OCI-M1 (cell line): ENCODE results near the gene PTGS1.
A peak's percentile ranks its signal among the peaks of the same experiment; 100 is the strongest.
"Not testable (repeated sequence)": the region's sequence is repeated elsewhere in the genome, so short reads cannot be mapped to it uniquely, and the experiment has no call there.

Experiments
- DNase-seq: peaks from one replicate; lab custom pipeline; 2025; lab: John Stamatoyannopoulos, UW

The PTGS1 gene

GRCh38 chr9:122347348-122348287 lies 23.2 kb upstream of the PTGS1 start:
- DNase-seq, result peak; percentile 37

DNA sequence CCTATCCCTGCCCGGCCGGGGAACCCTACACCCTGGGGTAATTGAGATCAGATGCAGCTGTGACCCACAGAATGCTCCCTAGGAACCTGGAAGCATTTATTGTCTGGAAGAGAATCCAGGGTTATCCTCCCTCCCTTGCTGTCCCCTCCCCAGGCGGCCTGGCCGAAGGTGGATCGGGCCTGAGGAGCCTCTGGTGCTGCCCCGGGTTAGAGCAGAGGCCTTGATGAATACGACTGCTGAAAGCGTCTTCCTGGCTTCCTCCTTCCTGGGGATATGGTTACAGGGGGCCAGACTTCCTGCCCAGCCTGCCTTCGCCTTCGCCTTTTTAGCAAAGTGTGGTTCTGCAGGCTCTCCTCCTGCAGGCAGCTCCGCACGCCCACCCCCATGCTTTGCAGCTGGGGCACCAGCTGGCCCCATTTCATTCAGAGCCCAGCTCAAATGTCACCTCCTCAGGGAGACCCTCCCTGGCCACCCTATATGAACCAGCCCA lies 22.5 kb upstream of the PTGS1 start:
- DNase-seq, result no peak

DNA sequence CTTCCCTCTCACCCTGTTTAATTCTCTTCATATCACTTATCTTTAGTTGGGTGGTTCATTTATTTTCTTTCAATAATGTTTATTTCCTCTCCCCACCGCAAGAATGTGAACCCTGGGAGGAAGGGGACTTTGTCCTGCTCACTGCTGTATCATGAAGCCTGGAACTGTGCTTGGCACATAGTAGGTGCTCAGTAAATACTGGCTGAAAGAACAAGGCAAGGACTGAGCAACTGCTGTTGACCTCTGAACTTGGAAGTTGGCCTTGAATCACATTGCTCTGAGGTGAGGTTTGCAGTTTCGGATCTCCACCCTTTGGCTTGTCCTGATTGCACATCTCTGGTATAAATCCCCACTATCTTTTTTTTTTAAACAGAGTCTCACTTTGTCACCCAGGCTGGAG lies 22.0 kb upstream of the PTGS1 start:
- no peak for DNase-seq

GRCh38 chr9:122349201-122349600 lies 21.6 kb upstream of the PTGS1 start:
- no peak for DNase-seq

DNA sequence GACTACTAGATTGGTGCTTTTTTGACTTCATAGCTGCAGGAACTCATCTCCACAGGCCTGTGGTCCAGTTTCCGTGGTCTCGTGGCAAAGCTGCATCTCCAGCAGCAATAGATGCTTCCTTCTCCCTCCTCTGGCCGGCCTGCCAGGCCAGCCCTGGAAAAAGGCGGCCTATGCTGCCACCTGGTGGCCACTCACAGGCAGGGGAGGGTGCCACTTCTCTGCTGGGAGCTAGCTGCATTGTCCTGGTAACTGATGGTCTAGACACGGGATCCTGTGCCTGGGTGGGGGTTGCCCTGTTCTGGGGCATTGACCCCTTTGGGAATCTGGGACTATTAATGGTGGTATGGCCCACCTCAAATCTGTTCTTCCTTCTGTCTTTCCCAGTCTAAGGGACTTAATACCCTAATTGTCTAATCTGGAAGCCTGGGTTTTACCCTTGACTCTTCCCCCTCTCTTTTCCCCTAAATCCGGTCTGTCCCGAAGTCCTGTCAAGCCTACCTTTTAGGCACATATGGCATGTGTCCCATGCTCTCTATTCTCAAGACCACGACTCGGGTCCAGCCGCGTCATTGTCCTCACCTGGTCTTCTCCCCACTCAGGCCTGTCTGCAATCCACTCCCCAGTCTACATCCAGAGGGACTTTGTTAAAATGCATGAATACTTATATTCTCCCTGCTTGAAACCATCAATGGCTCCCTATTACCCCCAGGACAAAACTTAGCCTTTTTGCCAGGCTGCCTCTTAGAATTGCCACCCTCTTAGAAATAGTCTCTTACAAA lies 20.1 kb upstream of the PTGS1 start:
- DNase-seq, result peak; percentile 91

GRCh38 chr9:122354536-122355199 lies 16.2 kb upstream of the PTGS1 start:
- DNase-seq, result peak; percentile 27

DNA sequence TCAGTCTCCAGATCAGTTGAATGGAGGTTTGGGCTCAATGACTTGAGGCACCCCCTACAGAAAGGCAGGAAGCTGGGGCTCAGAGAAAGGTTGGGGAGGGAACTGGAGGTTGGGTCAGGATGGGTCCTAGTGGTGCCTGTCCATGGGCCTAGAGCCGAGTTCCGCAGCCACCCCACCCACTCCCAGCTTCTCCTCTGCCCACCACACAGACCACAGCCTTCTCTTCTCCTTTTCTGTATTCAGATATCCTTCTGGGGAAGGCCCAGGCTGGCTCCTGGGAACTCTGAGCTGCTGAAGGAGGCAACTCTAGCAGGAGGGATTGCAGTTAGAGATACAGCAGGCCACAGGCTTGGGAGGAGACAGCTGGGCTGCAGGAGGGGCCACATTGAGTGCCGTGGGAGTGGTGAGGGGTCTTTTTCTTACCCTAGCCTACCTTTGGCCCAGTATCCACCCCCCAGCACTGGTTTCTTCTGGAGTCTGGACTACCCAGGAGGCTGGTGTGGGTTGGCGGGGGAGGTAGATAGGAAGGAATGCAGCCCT lies 15.4 kb upstream of the PTGS1 start:
- peak; percentile 20 for DNase-seq

GRCh38 chr9:122356627-122357026 lies 14.2 kb upstream of the PTGS1 start:
- no peak for DNase-seq

DNA sequence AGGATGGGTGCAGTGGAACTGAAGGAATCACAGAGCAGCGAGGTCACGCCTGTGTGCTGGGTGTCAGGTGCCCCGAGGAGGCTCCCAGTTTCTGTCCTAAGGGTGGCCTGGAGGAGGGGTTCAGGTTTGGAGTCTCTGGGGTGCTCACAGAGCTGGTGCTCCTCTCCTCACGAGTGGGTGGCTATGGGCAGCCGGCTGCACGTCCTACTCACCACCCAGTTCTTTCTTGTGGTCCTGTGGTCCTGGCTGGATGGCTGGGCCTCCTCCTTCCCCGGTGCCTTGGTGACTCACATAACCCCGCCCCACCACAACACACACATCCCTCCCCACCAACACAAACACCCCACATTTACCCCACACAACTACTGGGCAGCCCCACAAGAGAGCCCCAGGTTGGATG lies 9.9 kb upstream of the PTGS1 start:
- no peak for DNase-seq

DNA sequence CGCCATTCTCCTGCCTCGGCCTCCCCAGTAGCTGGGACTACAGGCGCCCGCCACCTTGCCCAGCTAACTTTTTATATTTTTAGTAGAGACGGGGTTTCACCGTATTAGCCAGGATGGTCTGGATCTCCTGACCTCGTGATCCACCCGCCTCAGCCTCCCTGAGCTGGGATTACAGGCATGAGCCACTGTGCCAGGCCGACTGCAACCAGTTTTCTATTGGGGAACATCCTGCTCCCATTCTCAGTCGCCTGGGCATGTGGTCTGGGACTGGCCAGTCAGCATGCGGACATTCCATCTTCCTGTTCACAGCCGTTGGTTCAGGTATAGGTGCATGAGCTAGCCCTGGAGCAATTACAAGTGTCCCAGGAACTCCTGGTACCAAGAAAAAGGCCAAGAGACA lies 7.7 kb upstream of the PTGS1 start:
- DNase-seq, result not testable (repeated sequence)

GRCh38 chr9:122364117-122364782 lies 6.6 kb upstream of the PTGS1 start:
- no peak for DNase-seq

GRCh38 chr9:122364783-122365150 lies 6.1 kb upstream of the PTGS1 start:
- no peak for DNase-seq

DNA sequence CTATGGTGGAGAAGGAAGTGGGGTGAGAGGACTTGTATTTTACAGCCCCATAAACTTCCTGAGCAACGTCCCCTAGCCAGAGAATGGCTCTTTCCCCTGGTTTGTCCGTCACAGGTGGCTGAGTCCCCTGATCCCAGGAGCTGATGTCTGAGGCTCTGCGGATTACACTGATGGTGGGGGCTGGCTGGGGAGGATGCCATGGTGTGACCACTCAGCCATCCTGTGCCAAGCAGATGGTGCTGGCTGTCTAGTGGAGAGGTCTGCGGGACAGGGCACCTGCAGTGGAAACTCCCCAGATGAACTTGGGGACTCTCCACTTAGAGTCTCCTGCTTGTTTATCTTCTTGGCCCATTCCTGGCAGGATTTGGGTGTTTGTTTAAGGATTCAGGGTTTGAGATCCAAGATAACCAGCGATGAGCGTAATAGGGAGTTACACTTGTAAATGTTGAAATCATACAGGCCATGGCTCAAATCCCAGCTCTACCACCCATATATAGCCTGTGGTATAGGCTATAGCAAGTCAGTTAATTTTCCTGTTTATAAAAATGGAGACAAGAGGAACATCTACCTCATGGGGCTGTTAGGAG lies 4.7 kb upstream of the PTGS1 start:
- no peak for DNase-seq

DNA sequence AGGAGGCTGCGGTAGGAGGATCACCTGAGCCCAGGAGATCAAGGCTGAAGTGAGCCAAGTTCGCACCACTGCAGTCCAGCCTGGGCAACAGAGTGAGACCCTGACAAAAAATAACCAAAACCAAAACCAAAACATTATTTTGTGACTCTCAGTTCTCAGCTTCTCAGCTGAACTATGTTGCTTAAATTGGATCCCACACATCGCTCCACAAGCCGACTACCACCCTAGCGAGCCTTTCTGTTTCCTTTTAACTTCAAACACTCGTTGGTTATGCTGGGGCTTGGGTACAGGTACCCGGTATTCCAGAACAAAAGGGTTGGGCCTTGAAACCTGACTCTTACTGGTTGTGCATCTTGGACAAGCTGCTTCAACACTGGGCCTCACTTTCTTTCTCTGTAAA lies 3.8 kb upstream of the PTGS1 start:
- DNase-seq, result no peak

DNA sequence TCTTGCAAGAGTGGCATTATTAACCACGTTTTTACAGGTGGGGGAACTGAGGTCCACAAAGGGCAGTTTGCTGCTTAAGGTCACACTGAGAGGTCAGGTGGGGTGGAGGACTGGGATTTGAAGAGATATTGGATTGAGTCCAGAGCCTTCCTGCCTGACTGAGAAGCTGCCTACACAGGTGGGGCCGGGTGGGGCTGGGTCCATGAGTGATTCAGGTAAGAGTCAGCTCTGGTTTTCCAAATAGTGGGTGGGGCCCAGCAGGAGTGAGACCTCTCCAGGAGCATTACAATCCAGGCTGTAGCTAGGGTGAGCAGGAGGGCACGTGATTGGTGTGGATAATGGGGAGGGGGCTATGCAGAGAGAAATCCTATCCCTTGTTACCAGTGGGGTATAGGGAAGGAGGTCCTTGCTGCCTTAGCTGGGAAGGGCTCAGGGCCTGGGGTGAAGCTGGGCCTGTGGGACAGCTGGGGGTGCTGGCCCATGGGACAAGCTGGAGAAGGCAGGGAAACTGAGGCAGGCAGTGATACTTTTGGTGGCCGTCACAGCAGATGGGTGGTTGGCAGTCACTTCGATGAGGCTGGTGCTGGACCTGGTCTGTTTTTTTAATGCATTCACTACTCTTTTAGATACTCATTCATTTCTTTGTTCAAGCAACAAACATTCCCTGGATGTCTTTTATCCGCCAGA lies 2.9 kb upstream of the PTGS1 start:
- DNase-seq, result no peak

GRCh38 chr9:122368642-122369041 lies 2.2 kb upstream of the PTGS1 start:
- DNase-seq, result no peak

DNA sequence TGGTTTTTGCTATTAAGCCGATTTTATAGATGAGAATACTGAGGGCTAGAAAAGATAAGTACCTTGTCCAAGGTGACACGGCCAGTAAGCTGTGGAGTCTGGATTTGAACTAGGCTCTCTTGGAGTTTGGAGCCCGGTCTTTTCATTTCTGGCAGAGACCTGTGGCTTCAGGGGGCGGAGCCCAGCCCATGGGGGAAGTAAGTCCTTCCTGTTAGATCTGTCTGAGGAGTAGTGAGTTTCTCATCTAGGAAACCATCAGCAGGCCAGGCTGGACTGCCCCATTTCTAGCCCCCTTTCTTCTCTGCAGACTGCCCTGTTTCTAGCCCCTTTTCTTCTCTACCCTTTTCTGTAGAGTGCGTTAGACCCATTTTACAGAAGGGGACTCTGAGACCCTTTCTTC lies 521 bp upstream of the PTGS1 start:
- peak; percentile 84 for DNase-seq

- DNase-seq, result no peak
These were observed 1.0 kb downstream of the PTGS1 start for GRCh38 chr9:122371846-122372245.

DNA sequence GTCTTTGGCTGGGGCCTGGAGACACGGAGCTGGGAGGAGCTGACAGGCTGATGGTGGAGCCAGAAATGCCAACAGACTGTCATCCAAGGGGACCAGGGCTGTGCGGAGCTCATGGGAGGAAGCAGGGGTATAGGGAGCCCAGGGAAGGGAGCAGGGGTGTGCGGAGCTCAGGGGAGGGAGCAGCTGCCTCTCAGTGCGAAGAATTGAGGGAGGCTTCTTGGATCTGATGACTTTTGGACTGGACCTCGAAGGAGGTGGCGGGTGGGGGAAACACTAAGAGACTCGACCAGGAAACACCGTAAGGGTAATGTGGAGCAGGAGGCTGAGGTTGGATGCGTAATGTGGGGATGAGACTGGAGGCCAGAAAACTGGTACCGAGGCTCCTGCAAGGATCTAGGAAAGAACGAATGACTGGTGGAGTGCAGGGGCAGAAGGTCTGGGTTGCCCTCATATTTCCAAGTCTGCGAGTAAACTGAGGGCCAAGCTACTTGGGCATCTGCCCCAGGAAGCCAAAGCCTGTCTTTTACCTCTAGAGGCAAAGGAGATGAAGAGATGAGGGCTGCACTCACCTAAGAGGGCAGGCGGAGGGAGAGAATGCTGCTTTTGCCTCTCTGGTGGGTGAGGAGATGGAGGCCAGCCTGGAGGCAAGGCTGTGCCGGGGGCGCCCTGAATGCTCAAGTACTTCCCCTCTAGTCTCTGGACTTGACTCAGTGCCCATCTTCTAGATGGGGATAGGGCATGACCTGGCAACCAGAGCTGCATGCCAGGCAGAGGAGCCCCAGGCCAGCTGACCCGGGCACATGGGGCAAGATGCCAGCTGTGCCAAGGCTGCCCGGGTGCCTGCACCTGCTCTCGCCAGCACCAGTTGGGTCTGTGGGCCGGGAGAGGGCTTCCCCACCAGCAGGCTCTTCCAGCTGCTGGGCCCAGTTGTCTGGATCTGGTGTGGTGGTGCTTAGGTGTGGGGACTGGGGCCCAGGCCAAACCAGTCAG lies 2.3 kb downstream of the PTGS1 start:
- no peak for DNase-seq
